T-helper 2 cell treated with Interferon-gamma antibody and Interleukin-4, amounts not matched to agents 5 μg/mL and 100 μg/mL, for 36 hours (primary cell): ENCODE data around the gene EVX2.

Experiments used
- DNase-seq: peaks from one replicate; pipeline ENCODE4 v3.0.0; 2021; ENCODE audit warnings: low spot score
- H3K27ac Mint-ChIP-seq: one replicate; pipeline ENCODE4 v1.8.0; 2021; ENCODE audit warnings: mild to moderate bottlenecking, mixed read lengths
- H3K27me3 Mint-ChIP-seq: one replicate; pipeline ENCODE4 v1.8.0; 2021; ENCODE audit warnings: low read depth, mixed read lengths
- H3K36me3 Mint-ChIP-seq: one replicate; pipeline ENCODE4 v1.8.0; 2021; ENCODE audit warnings: low read depth, mixed read lengths
- H3K4me1 Mint-ChIP-seq: one replicate; pipeline ENCODE4 v1.8.0; 2021; ENCODE audit warnings: low read depth, mixed read lengths
- H3K4me3 Mint-ChIP-seq: one replicate; pipeline ENCODE4 v1.8.0; 2022; ENCODE audit warnings: mild to moderate bottlenecking, moderate library complexity, mixed read lengths
- H3K9me3 Mint-ChIP-seq: one replicate; pipeline ENCODE4 v1.8.0; 2021; ENCODE audit warnings: mixed read lengths

Gene EVX2

DNA sequence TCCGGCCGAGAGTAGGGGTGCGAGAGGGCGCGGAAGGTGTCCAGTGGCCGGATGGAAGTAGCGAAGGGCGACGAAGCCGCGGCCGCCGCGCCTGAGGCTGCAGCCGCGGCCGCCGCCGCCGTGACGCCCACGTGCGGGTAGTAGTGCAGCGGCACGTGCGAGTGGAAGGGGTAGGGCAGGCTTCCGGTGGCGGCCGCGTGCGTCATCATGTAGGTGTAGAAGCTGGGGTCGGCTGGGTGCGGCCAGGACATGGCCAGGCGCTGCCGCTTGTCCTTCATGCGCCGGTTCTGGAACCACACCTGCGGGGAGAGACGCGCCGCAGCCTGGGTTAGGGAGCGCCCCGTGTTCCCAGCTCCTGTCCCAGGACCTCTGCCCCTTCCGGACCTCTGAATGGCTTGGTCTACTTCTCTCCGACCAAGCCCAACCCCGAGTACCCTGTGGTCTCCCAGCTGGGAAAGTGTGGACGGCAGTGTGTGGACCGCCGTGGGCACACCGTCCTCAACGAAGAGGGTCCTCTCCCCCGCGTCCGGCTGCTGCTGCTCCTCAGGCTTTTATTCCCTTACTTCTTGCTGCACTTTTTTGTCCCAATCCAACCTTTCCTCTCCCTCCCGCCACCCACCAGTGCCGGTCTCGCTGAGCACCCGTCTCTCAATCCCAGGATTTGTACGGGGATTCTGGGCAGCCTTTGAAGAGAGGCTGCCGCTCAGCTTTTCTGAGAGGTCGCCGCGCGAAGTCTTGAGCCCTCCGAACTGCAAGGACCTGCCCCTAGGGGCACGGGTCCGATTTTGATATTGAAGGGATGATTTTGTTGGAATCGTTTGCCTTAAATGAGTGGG lies 3.0 kb downstream of the EVX2 start:
- Mint-ChIP-seq H3K36me3 (peaks cover 10% of the 10 kb centered on the region), H3K27me3 (peaks cover 81% of the 10 kb centered on the region), H3K4me1 (peaks cover 13% of the 10 kb centered on the region), H3K9me3 (peaks cover 7% of the 10 kb centered on the region), H3K4me3 (peak overlapping the region; percentile 54), H3K27ac (peak overlapping the region; percentile 82)
- DNase-seq = no peak

DNA sequence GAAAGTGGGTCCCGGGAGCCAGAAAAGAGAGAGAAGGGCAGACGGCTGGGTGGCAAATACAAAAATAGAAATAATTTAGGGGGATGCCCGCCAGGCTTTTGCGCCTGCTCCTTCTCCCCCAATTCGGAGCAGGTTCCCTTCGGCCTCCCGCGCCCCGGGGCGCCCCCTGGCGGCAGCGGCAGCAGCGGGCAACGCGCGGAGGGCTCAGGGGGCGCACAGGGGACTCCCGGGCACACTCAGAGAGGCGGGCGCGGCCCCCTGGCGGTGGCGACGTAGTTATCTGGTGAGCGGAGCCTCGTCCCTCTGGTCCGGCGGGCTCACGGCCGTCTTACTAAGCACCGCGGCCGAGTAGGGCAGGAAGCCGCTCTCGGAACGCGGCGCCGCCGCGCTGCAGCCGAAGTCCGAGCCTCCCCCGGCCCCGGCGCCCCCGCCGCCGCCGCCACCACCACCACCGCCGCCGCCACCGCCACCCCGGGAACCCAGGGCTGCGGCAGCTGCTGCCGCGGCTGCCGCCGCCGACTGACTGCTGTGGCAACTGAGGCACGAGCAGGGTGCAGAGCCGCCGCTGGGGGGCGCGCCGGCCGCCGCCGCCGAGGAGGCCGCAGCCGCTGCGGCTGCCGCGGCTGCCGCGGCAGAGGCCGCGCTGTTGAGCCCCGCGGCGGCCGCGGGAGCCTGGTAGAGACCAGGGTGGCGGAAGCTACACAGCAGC lies 3.8 kb downstream of the EVX2 start:
- Mint-ChIP-seq H3K27ac (peak overlapping the region; percentile 87), H3K4me3 (peak overlapping the region; percentile 64), H3K4me1 (peaks cover 13% of the 10 kb centered on the region), H3K36me3 (peaks cover 10% of the 10 kb centered on the region), H3K27me3 (peaks cover 81% of the 10 kb centered on the region), H3K9me3 (peaks cover 7% of the 10 kb centered on the region)
- DNase-seq = no peak

- Mint-ChIP-seq H3K27me3 (peaks cover 81% of the 10 kb centered on the region), H3K9me3 (peaks cover 7% of the 10 kb centered on the region), H3K27ac (peak overlapping the region; percentile 87), H3K4me1 (peaks cover 13% of the 10 kb centered on the region), H3K36me3 (peaks cover 10% of the 10 kb centered on the region), H3K4me3 (peak overlapping the region; percentile 64)
- no peak for DNase-seq
Observed at GRCh38 chr2:176079285-176079830, 4.4 kb downstream of the EVX2 start.

DNA sequence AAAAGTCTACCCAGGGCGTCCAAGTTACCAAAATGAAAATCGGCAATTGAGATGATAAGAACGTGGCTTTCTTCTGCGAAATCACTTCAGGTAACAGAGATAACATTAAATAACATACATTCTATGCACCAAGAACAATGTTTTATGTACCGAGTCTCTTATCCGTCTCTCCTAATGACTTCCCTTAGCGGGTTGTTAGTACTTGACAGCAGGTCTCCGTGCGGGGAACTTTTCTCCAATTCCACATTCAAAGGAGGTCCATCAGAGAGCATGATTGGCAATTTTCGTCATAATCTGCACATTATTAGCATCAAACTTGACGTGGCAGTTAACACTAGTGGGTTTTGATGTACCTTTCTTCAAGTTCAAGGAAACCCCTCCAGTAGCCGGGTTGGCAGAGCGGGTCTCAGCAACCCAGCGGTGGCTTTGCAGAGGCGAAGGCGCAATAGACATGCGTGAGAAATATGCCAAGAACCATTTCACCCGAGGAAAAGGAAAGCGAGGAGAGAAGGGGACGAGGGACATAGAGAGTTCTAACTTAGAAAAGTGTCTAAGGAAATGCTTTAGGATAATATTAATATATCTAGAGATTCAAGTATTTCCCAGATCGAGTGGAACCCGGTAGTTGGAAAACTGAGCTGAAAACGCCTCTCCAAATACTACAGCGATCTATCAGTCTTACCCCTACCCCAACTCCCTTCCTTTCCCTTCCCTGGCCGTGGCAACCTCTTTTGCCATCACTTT lies 5.0 kb downstream of the EVX2 start:
- Mint-ChIP-seq H3K9me3 (peaks cover 7% of the 10 kb centered on the region), H3K4me1 (peaks cover 13% of the 10 kb centered on the region), H3K4me3 (peak overlapping the region; percentile 64), H3K27me3 (peaks cover 82% of the 10 kb centered on the region), H3K36me3 (peaks cover 10% of the 10 kb centered on the region), H3K27ac (peak overlapping the region; percentile 87)
- no peak for DNase-seq

- Mint-ChIP-seq H3K4me1 (peaks cover 10% of the 10 kb centered on the region), H3K9me3 (peaks cover 7% of the 10 kb centered on the region), H3K27me3 (peaks cover 83% of the 10 kb centered on the region), H3K4me3 (no peak overlapping the region), H3K36me3 (peaks cover 10% of the 10 kb centered on the region), H3K27ac (no peak overlapping the region)
- DNase-seq = no peak
Observed at GRCh38 chr2:176076796-176077195, 7.0 kb downstream of the EVX2 start.

GRCh38 chr2:176076063-176076462 lies 7.7 kb downstream of the EVX2 start:
- H3K27ac Mint-ChIP-seq = no peak overlapping the region
- H3K4me1 Mint-ChIP-seq = peaks cover 10% of the 10 kb centered on the region
- H3K27me3 Mint-ChIP-seq = peaks cover 83% of the 10 kb centered on the region
- no peak for DNase-seq
- peaks cover 7% of the 10 kb centered on the region for H3K9me3 Mint-ChIP-seq
- peaks cover 6% of the 10 kb centered on the region for H3K36me3 Mint-ChIP-seq
- H3K4me3 Mint-ChIP-seq = no peak overlapping the region

DNA sequence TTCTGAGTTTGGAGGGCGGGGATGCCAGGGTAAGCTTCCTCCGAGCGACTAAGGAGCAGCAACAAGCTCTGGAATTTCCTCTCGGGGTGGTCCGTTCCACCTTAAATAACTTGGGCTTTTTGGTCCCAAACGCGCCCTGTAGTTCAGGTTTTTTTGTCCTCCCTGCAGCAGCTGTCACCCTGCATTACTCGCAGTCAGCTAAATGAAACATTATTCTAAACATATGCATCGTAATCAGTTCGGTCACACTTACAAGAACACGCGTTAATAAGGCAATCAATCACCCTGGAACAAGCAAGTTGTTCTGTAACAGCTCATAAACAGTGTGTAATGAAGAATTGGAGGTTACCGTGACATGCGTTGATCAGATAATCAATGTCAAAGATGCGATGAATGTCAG lies 8.3 kb downstream of the EVX2 start:
- peaks cover 5% of the 10 kb centered on the region for H3K36me3 Mint-ChIP-seq
- DNase-seq = no peak
- H3K27ac Mint-ChIP-seq = no peak overlapping the region
- H3K4me1 Mint-ChIP-seq = peaks cover 10% of the 10 kb centered on the region
- H3K4me3 Mint-ChIP-seq = no peak overlapping the region
- peaks cover 7% of the 10 kb centered on the region for H3K9me3 Mint-ChIP-seq
- peaks cover 84% of the 10 kb centered on the region for H3K27me3 Mint-ChIP-seq

GRCh38 chr2:176074919-176075425 lies 8.8 kb downstream of the EVX2 start:
- no peak overlapping the region for H3K27ac Mint-ChIP-seq
- peaks cover 5% of the 10 kb centered on the region for H3K36me3 Mint-ChIP-seq
- no peak for DNase-seq

DNA sequence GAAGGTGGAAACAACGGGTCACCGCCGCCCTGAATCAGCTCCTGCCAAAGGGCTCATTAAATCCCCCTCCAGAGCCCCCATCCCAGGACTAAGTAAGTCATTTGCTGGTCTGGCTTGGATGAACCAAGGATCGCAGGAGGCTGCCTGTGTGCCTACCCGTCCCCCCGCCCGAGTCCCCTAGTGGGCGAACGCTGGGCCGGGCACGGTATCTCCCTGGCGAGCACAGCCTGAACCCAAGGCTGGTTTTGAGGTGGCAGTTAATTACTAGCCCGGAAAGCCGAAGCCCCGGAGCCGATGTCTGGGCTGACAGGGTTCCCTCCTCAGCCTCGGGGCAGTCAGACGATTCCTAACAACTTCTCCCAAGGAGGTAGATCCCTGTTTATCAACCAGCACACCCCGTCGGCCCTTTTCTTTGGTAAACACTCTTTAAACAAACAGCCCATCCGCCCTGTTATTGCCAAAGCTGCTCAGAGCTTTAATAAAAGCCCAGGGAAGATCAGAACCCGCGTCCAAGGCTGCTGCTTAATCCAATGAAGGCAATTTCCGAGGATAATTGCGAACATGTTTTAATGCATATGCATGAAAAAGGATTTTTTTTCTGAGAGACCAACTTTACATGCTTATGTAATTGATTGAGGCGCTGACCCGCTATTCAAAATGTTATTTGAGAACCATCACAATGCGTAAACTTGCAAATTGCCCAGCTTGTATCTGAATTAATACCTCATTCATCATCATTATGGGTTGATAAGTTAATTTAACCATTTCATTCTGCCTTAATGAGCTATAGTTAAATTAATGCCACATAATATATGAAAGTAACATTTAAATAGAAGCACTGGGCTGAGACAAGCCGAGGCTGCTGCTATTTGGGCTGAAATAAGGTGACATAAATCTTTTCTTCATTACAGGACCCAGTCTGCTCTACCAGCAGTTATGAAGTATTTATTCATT lies 10.5 kb downstream of the EVX2 start:
- Mint-ChIP-seq H3K9me3 (no peaks in the 10 kb centered on the region), H3K27me3 (peaks cover 91% of the 10 kb centered on the region), H3K4me3 (no peak overlapping the region), H3K36me3 (no peaks in the 10 kb centered on the region), H3K4me1 (no peaks in the 10 kb centered on the region), H3K27ac (no peak overlapping the region)
- DNase-seq = no peak

More at GRCh38 chr2:176074919-176075425, 8.8 kb downstream of the EVX2 start:
- H3K9me3 Mint-ChIP-seq = peaks cover 7% of the 10 kb centered on the region
- H3K4me3 Mint-ChIP-seq = no peak overlapping the region
- peaks cover 10% of the 10 kb centered on the region for H3K4me1 Mint-ChIP-seq
- H3K27me3 Mint-ChIP-seq = peaks cover 89% of the 10 kb centered on the region

DNA sequence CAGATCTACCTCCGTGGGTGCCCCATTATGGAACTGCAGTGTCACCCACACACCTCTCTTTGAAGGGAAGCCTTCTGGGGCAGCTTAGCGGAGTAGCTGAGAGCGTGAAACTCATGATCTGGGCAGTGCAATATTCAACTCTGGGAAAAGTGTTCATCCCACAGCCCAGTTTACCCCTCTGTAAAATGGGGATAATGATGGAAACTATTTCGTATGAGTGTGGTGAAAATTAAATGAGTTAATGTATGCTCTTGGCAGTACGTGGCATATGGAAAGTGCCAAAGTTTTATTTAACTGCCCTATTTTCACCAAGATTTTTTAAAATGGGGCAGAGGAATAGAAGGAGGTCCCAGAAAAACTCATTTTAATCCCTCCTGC lies 11.5 kb downstream of the EVX2 start:
- Mint-ChIP-seq H3K36me3 (no peaks in the 10 kb centered on the region), H3K27me3 (peaks cover 97% of the 10 kb centered on the region), H3K4me3 (no peak overlapping the region), H3K9me3 (no peaks in the 10 kb centered on the region), H3K27ac (no peak overlapping the region), H3K4me1 (no peaks in the 10 kb centered on the region)
- DNase-seq = no peak

DNA sequence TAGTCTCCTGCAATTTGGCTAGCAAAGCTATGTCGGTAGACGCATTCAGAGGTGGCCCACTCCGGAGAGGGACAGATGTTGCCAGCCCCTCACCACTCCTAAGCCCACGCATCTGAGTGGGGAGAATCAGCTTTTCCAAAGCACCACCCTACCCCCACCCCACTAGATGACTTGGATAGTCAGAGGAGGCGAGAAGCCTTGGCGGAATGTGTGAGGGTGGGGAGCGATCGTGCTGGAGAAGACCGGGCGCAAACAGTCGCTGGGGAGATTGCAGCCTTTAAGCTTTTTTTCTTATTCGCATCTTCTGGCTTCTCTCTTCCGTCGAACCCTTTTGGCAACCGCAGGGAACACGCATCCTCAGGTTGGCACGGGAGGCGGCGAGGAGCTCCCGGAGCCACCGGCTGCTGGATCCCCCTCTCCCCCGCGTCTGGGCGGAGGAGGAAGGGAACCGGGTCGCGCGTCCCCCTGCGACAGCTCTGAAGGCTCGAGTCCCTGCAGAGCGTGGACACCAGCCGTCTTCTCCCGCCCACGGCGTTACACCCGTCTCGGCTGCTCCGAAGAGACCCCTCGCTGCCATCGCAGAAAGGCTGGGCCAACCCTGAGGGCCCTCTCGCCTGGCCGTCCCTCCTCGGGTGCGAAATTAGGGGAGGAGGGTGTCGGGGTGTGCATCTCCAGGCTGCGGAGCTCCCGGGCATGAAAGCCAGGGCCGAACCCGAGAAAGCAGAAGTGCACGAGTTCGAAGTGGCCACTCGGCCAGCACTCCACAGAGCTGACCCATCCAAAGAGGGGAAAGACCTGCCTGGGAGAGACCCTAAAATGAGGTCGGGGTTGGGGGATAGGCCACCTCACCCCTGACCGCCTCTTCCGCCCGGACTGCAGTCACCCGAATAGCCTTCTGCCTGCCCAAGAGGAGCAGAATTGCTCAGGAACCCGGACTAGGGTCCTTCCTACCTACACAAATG lies 12.2 kb downstream of the EVX2 start:
- Mint-ChIP-seq H3K9me3 (no peaks in the 10 kb centered on the region), H3K4me1 (no peaks in the 10 kb centered on the region), H3K4me3 (no peak overlapping the region), H3K36me3 (no peaks in the 10 kb centered on the region), H3K27ac (no peak overlapping the region), H3K27me3 (peaks cover 97% of the 10 kb centered on the region)
- DNase-seq = no peak

GRCh38 chr2:176068419-176068832 lies 15.3 kb downstream of the EVX2 start:
- Mint-ChIP-seq H3K27me3 (peaks cover 98% of the 10 kb centered on the region), H3K4me1 (peaks cover 3% of the 10 kb centered on the region), H3K4me3 (no peak overlapping the region), H3K27ac (no peak overlapping the region), H3K9me3 (no peaks in the 10 kb centered on the region), H3K36me3 (no peaks in the 10 kb centered on the region)
- DNase-seq = no peak
